GM12878 (cell line): ENCODE measurements around the gene DCAF17. TPM values are rescaled to one million over a fixed set of nuclear protein-coding genes. Genes with fewer than 3 reads are reported as not detected.
A peak's percentile ranks its signal among the peaks of the same experiment; 100 is the strongest.

ENCODE experiments used
- NFXL1 ChIP-seq: fragments of 450-650 bp; IDR thresholded peaks from 2 replicates; pipeline ENCODE4 v1.6.1; 2017; ENCODE audit warnings: antibody characterized with exemption, mild to moderate bottlenecking, borderline replicate concordance
- RB1 ChIP-seq: fragments of 450-650 bp; formaldehyde crosslinking; IDR thresholded peaks from 2 replicates; pipeline ENCODE4 v1.6.1; 2017; ENCODE audit warnings: mild to moderate bottlenecking, borderline replicate concordance
- SIN3A ChIP-seq: IDR thresholded peaks from 2 replicates; pipeline ENCODE4 v1.6.1; 2012; ENCODE audit warnings: low read depth, low read length, improper control_type of control experiment
- SMARCA5 ChIP-seq: fragments of 450-650 bp; IDR thresholded peaks from 2 replicates; pipeline ENCODE4 v1.6.1; 2017; ENCODE audit warnings: mild to moderate bottlenecking
- polyA plus RNA-seq, 11 experiments: library from polyadenylated mRNA; depleted of rRNA in 4 of 11; unstranded in 6 of 11; stranded (reverse) in 5 of 11; fragments of >200 nt; fragmentation: Nextera tagmentation in 4 of 11; fragmentation: Illumina TruSeq in 1 of 11; extraction: Ambion mirVana in 4 of 11; extraction: Trizol in 1 of 11; gene quantifications; 1 replicate in 1 of 11; 2 replicates in 10 of 11; pipeline versions ENCODE4 v1.2.1 to v1.2.3, GENCODE V29; 2011 to 2016; ENCODE audit warnings: inconsistent platforms in 2 of 11, missing spikeins in 2 of 11, low read depth in 1 of 11
- total RNA-seq, 4 experiments: library from RNA; depleted of rRNA in 3 of 4; stranded (reverse); fragments of >200 nt in 3 of 4; fragmentation: Illumina TruSeq in 1 of 4; extraction: Trizol in 1 of 4; gene quantifications; 2 replicates each; pipeline versions ENCODE4 v1.2.1 to v1.2.3, GENCODE V29; 2013 to 2021
- TF ChIP-seq, protein P1 (sequence below): IDR thresholded peaks from 2 replicates; pipeline ENCODE4 v1.6.1; 2012; ENCODE audit warnings: mild to moderate bottlenecking, low read depth, low read length
- TF ChIP-seq, protein P2 (sequence below), 3 experiments: IDR thresholded peaks in 2 of 3; conservative IDR thresholded peaks in 1 of 3; 2 replicates each; pipeline ENCODE4 v1.5.1; 2011; ENCODE audit warnings: low read depth in 3 of 3, low read length in 3 of 3, mild to moderate bottlenecking in 3 of 3, control low read depth in 2 of 3, moderate library complexity in 2 of 3, inconsistent platforms in 1 of 3, mixed read lengths in 1 of 3; ENCODE audit not compliant: control insufficient read depth in 2 of 3, insufficient read depth in 1 of 3; ENCODE audit errors: extremely low read depth in 1 of 3

The DCAF17 gene
- total and polyA plus RNA-seq, 10 of the 15 experiments (the other 5 are each of a cell fraction or from before 2014, with no cell fraction given) = 5.2 to 32.9 (median 23.4) TPM

DNA sequence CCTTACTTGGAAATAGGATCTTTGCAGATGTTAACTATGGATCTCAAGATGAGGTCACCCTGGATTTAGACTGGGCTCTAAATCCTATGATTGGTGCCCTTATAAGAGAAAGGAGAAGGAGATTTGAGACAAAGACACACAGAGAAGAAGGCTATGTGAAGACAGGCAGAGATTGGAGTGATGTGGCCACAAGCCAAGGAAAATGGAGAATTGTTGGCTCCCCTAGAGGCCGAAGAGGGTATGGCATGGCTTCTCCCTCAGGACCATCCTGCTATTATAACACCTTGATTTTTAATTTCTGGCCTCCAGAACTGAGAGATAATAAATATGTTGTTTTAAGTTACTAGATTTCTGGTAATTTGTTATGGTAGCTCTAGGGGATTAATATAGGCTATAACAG lies 95.9 kb downstream of the DCAF17 start (continued):
- TF ChIP-seq, protein P1, sequence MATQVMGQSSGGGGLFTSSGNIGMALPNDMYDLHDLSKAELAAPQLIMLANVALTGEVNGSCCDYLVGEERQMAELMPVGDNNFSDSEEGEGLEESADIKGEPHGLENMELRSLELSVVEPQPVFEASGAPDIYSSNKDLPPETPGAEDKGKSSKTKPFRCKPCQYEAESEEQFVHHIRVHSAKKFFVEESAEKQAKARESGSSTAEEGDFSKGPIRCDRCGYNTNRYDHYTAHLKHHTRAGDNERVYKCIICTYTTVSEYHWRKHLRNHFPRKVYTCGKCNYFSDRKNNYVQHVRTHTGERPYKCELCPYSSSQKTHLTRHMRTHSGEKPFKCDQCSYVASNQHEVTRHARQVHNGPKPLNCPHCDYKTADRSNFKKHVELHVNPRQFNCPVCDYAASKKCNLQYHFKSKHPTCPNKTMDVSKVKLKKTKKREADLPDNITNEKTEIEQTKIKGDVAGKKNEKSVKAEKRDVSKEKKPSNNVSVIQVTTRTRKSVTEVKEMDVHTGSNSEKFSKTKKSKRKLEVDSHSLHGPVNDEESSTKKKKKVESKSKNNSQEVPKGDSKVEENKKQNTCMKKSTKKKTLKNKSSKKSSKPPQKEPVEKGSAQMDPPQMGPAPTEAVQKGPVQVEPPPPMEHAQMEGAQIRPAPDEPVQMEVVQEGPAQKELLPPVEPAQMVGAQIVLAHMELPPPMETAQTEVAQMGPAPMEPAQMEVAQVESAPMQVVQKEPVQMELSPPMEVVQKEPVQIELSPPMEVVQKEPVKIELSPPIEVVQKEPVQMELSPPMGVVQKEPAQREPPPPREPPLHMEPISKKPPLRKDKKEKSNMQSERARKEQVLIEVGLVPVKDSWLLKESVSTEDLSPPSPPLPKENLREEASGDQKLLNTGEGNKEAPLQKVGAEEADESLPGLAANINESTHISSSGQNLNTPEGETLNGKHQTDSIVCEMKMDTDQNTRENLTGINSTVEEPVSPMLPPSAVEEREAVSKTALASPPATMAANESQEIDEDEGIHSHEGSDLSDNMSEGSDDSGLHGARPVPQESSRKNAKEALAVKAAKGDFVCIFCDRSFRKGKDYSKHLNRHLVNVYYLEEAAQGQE = no peak
- no peak for TF ChIP-seq RB1
- TF ChIP-seq, protein P2, sequence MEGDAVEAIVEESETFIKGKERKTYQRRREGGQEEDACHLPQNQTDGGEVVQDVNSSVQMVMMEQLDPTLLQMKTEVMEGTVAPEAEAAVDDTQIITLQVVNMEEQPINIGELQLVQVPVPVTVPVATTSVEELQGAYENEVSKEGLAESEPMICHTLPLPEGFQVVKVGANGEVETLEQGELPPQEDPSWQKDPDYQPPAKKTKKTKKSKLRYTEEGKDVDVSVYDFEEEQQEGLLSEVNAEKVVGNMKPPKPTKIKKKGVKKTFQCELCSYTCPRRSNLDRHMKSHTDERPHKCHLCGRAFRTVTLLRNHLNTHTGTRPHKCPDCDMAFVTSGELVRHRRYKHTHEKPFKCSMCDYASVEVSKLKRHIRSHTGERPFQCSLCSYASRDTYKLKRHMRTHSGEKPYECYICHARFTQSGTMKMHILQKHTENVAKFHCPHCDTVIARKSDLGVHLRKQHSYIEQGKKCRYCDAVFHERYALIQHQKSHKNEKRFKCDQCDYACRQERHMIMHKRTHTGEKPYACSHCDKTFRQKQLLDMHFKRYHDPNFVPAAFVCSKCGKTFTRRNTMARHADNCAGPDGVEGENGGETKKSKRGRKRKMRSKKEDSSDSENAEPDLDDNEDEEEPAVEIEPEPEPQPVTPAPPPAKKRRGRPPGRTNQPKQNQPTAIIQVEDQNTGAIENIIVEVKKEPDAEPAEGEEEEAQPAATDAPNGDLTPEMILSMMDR (IDR thresholded peaks at IDR 0.05 in 2 of 3, conservative IDR thresholded peaks at IDR 0.05 in 1 of 3; ENCODE audit: control insufficient read depth in 2 of 3, extremely low read depth in 1 of 3, insufficient read depth in 1 of 3, low read depth in 3 of 3, low read length in 3 of 3) = peak; percentile 11 to 74 (median 63); a peak in 5 of 6 replicates
- TF ChIP-seq SMARCA5 = peak; percentile 77; the same call in 1 of the 2 replicates
- TF ChIP-seq SIN3A = no peak
- no peak for TF ChIP-seq NFXL1
